Medulla oblongata (tissue), 1 donor: ENCODE results near the gene TBX2.
A peak's percentile ranks its signal among the peaks of the same experiment; 100 is the strongest.

Source experiments
- DNase-seq: peaks from one replicate; pipeline ENCODE4 v3.0.0-alpha.2; 2015; ENCODE audit errors: extremely low spot score

Gene TBX2

GRCh38 chr17:61413661-61414126 is 14.1 kb downstream of the TBX2 start:
- DNase-seq, result no peak

GRCh38 chr17:61414141-61414935 is 14.7 kb downstream of the TBX2 start:
- DNase-seq, result no peak

- no peak for DNase-seq
These were observed 15.3 kb downstream of the TBX2 start for GRCh38 chr17:61414936-61415251.

GRCh38 chr17:61415374-61416210 is 15.9 kb downstream of the TBX2 start:
- no peak for DNase-seq

- DNase-seq, result no peak
These were observed 16.5 kb downstream of the TBX2 start for GRCh38 chr17:61416211-61416539.

GRCh38 chr17:61416540-61417363 is 17.1 kb downstream of the TBX2 start:
- peak; percentile 83 for DNase-seq

GRCh38 chr17:61418449-61418848 is 18.8 kb downstream of the TBX2 start:
- DNase-seq, result no peak

- DNase-seq, result no peak
These were observed 19.9 kb downstream of the TBX2 start for GRCh38 chr17:61419496-61420046.

GRCh38 chr17:61420052-61420451 is 20.4 kb downstream of the TBX2 start:
- no peak for DNase-seq

- no peak for DNase-seq
These were observed 21.2 kb downstream of the TBX2 start for GRCh38 chr17:61420745-61421398.

GRCh38 chr17:61421460-61421859 is 21.8 kb downstream of the TBX2 start:
- DNase-seq, result no peak

GRCh38 chr17:61422116-61422799 is 22.6 kb downstream of the TBX2 start:
- DNase-seq, result no peak

- DNase-seq, result no peak
These were observed 23.2 kb downstream of the TBX2 start for GRCh38 chr17:61422869-61423268.

GRCh38 chr17:61423967-61424649 is 24.5 kb downstream of the TBX2 start:
- DNase-seq, result no peak

GRCh38 chr17:61425682-61426481 is 26.2 kb downstream of the TBX2 start:
- no peak for DNase-seq

GRCh38 chr17:61426482-61427304 is 27.1 kb downstream of the TBX2 start:
- DNase-seq, result no peak

- no peak for DNase-seq
These were observed 27.9 kb downstream of the TBX2 start for GRCh38 chr17:61427567-61427966.

- DNase-seq, result no peak
These were observed 29.6 kb downstream of the TBX2 start for GRCh38 chr17:61429274-61429673.
